H1 (cell line): ENCODE data around the gene ADGRB2. TPM values are rescaled to one million over a fixed set of nuclear protein-coding genes. Genes with fewer than 3 reads are reported as not detected.

Source experiments
- CTCF ChIA-PET: fragments of 300-600 bp; sonication (Branson Sonifier 250); formaldehyde crosslinking; loops from one replicate; lab custom pipeline; 2021; ENCODE audit not compliant: partially characterized antibody; lab: Charles Lee
- POLR2A ChIA-PET: fragments of 300-600 bp; sonication (Branson Sonifier 250); formaldehyde crosslinking; loops from one replicate; lab custom pipeline; 2021; ENCODE audit warnings: inconsistent platforms; ENCODE audit not compliant: partially characterized antibody; lab: Charles Lee
- DNase-seq, 2 experiments: peaks; one replicate each; pipeline versions ENCODE4 v3.0.0 to v3.0.0-alpha.2; 2010 to 2022; ENCODE audit warnings: low spot score in 2 of 2, low read depth in 1 of 2, mixed read lengths in 1 of 2
- FAIRE-seq: peaks from 2 replicates; lab custom pipeline; 2011; peaks lifted over from hg19 to GRCh38; lab: Jason Lieb, UNC
- H2AFZ ChIP-seq: 2 replicates; pipeline ENCODE4 v1.8.1; 2012; ENCODE audit warnings: low read length, inconsistent platforms
- H2AK5ac ChIP-seq: 2 replicates; pipeline ENCODE4 v1.6.1; 2013; ENCODE audit warnings: low read depth, low read length
- H2BK120ac ChIP-seq: replicated peaks from 2 replicates; pipeline ENCODE3; 2013; ENCODE audit warnings: low read depth, low read length, inconsistent platforms
- H2BK12ac ChIP-seq: 2 replicates; pipeline ENCODE4 v1.6.1; 2013; ENCODE audit warnings: low read depth, low read length
- H2BK15ac ChIP-seq: 2 replicates; pipeline ENCODE4 v1.6.1; 2013; ENCODE audit warnings: low read length
- H2BK20ac ChIP-seq: 2 replicates; pipeline ENCODE4 v1.6.1; 2013; ENCODE audit warnings: low read length
- H2BK5ac ChIP-seq: 2 replicates; pipeline ENCODE4 v1.6.1; 2013; ENCODE audit warnings: low read depth, low read length
- H3K14ac ChIP-seq: 2 replicates; pipeline ENCODE4 v1.6.1; 2013; ENCODE audit warnings: inconsistent platforms; ENCODE audit not compliant: insufficient read length
- H3K18ac ChIP-seq: 2 replicates; pipeline ENCODE4 v1.6.1; 2013; ENCODE audit warnings: low read length; ENCODE audit errors: extremely low read depth
- H3K23ac ChIP-seq: 2 replicates; pipeline ENCODE4 v1.6.1; 2013; ENCODE audit warnings: inconsistent platforms; ENCODE audit not compliant: insufficient read length
- H3K23me2 ChIP-seq: 2 replicates; pipeline ENCODE4 v1.6.1; 2013; ENCODE audit warnings: low read depth, low read length
- H3K27ac ChIP-seq: 2 replicates; pipeline ENCODE4 v1.6.1; 2011; ENCODE audit warnings: low read depth, low read length, inconsistent platforms
- H3K27me3 ChIP-seq, 4 experiments: replicated peaks in 1 of 4; 1 replicate in 1 of 4; 2 replicates in 3 of 4; pipeline versions ENCODE4 v1.6.1 to v1.8.1; 2011 to 2013; ENCODE audit warnings: low read length in 3 of 4, mild to moderate bottlenecking in 3 of 4, inconsistent platforms in 2 of 4, mixed read lengths in 2 of 4, moderate library complexity in 1 of 4; ENCODE audit not compliant: control insufficient read depth in 3 of 4, insufficient read depth in 3 of 4; ENCODE audit errors: extremely low read depth in 1 of 4
- H3K36me3 ChIP-seq, 4 experiments: 2 replicates each; pipeline versions ENCODE4 v1.6.1 to v1.8.1; 2011 to 2013; ENCODE audit warnings: mild to moderate bottlenecking in 4 of 4, low read length in 3 of 4, moderate library complexity in 2 of 4, control low read depth in 1 of 4, inconsistent platforms in 1 of 4; ENCODE audit not compliant: insufficient read depth in 4 of 4, control insufficient read depth in 2 of 4
- H3K4ac ChIP-seq: replicated peaks from 2 replicates; pipeline ENCODE3; 2013; ENCODE audit warnings: low read length, low read depth, mixed read lengths, inconsistent platforms; ENCODE audit not compliant: insufficient read length
- H3K4me1 ChIP-seq, 4 experiments: replicated peaks in 1 of 4; 1 replicate in 1 of 4; 2 replicates in 3 of 4; pipeline versions ENCODE4 v1.6.1 to v1.8.1; 2011 to 2013; ENCODE audit warnings: low read length in 3 of 4, inconsistent platforms in 2 of 4, mixed read lengths in 1 of 4; ENCODE audit not compliant: insufficient read depth in 4 of 4, control insufficient read depth in 3 of 4
- H3K4me2 ChIP-seq, 2 experiments: 2 replicates each; pipeline versions ENCODE4 v1.6.1 to v1.8.1; 2011 to 2013; ENCODE audit warnings: low read depth in 2 of 2, low read length in 2 of 2, control low read depth in 1 of 2, inconsistent platforms in 1 of 2, mild to moderate bottlenecking in 1 of 2; ENCODE audit not compliant: insufficient read depth in 1 of 2
- H3K4me3 ChIP-seq, 4 experiments: fragments of 200-600, 300-600 bp in 1 of 4; sonication (generic), shearing (Covaris generic), sonication (Bioruptor Twin) in 1 of 4; 2 replicates each; pipeline versions ENCODE4 v1.5.1 to v1.8.1; 2011 to 2016; ENCODE audit warnings: low read length in 4 of 4, low read depth in 3 of 4, control low read depth in 2 of 4, inconsistent platforms in 2 of 4, mild to moderate bottlenecking in 2 of 4, mixed read lengths in 1 of 4, moderate library complexity in 1 of 4; ENCODE audit not compliant: insufficient read depth in 2 of 4; ENCODE audit errors: extremely low read depth in 1 of 4
- H3K56ac ChIP-seq: replicated peaks from 2 replicates; pipeline ENCODE3; 2013; ENCODE audit warnings: low read depth, mild to moderate bottlenecking, mixed read lengths, low read length, inconsistent platforms; ENCODE audit not compliant: insufficient read length
- H3K79me1 ChIP-seq: 2 replicates; pipeline ENCODE4 v1.6.1; 2013; ENCODE audit warnings: low read depth, low read length, control low read depth
- H3K79me2 ChIP-seq, 2 experiments: 2 replicates each; pipeline versions ENCODE4 v1.6.1 to v1.8.1; 2012 to 2013; ENCODE audit warnings: low read length in 2 of 2, mild to moderate bottlenecking in 2 of 2, inconsistent platforms in 1 of 2; ENCODE audit not compliant: insufficient read depth in 2 of 2, control insufficient read depth in 1 of 2
- H3K9ac ChIP-seq, 4 experiments: replicated peaks in 1 of 4; 1 replicate in 1 of 4; 2 replicates in 3 of 4; pipeline versions ENCODE4 v1.6.1 to v1.8.1; 2011 to 2013; ENCODE audit warnings: low read depth in 3 of 4, low read length in 3 of 4, control low read depth in 2 of 4, mild to moderate bottlenecking in 2 of 4, moderate library complexity in 2 of 4, inconsistent platforms in 1 of 4; ENCODE audit errors: extremely low read depth in 1 of 4
- H3K9me3 ChIP-seq, 2 experiments: 2 replicates each; pipeline versions ENCODE4 v1.6.1 to v1.8.1; 2012 to 2013; ENCODE audit warnings: mild to moderate bottlenecking in 2 of 2, moderate library complexity in 2 of 2, control low read depth in 1 of 2, inconsistent platforms in 1 of 2, low read depth in 1 of 2, low read length in 1 of 2, mixed read lengths in 1 of 2; ENCODE audit not compliant: insufficient read depth in 2 of 2
- H4K20me1 ChIP-seq, 2 experiments: replicated peaks in 1 of 2; 2 replicates each; pipeline versions ENCODE3 to v1.8.1; 2011 to 2013; ENCODE audit warnings: inconsistent platforms in 2 of 2, low read length in 2 of 2, mild to moderate bottlenecking in 1 of 2; ENCODE audit not compliant: insufficient read depth in 2 of 2, control insufficient read depth in 1 of 2
- H4K5ac ChIP-seq: 2 replicates; pipeline ENCODE4 v1.6.1; 2013; ENCODE audit warnings: low read length, low read depth, mixed read lengths, inconsistent platforms; ENCODE audit not compliant: insufficient read length
- H4K8ac ChIP-seq: 2 replicates; pipeline ENCODE4 v1.8.0; 2013; ENCODE audit warnings: mild to moderate bottlenecking, moderate library complexity, low read length, inconsistent platforms; ENCODE audit not compliant: insufficient read depth; ENCODE audit errors: extremely low read depth
- H4K91ac ChIP-seq: replicated peaks from 2 replicates; pipeline ENCODE3; 2013; ENCODE audit warnings: low read length, mixed read lengths, inconsistent platforms; ENCODE audit not compliant: insufficient read length
- BCL11A ChIP-seq, 2 experiments: IDR thresholded peaks; one replicate each; pipeline ENCODE4 v1.6.1; 2011; ENCODE audit warnings: low read depth in 2 of 2, low read length in 2 of 2, mild to moderate bottlenecking in 2 of 2
- CREB1 ChIP-seq: IDR thresholded peaks from 2 replicates; pipeline ENCODE4 v1.6.1; 2012; ENCODE audit warnings: inconsistent platforms
- EZH2 ChIP-seq: fragments of 200-600 bp; sonication (generic); IDR thresholded peaks from 2 replicates; pipeline ENCODE4 v1.7.1; 2012; ENCODE audit warnings: low read depth, mild to moderate bottlenecking, moderate library complexity, low read length, inconsistent platforms; ENCODE audit not compliant: severe bottlenecking
- JUND ChIP-seq: IDR thresholded peaks from 2 replicates; pipeline ENCODE4 v1.6.1; 2011; ENCODE audit warnings: mild to moderate bottlenecking, improper control_type of control experiment, low read length
- KDM4A ChIP-seq: IDR thresholded peaks from one replicate; pipeline ENCODE4 v1.7.1; 2012; ENCODE audit warnings: low read depth, mild to moderate bottlenecking, moderate library complexity, low read length, inconsistent platforms; ENCODE audit not compliant: severe bottlenecking
- PHF8 ChIP-seq: fragments of 200-600 bp; sonication (generic); conservative IDR thresholded peaks from 2 replicates; pipeline ENCODE4 v1.7.1; 2012; ENCODE audit warnings: low read depth, mild to moderate bottlenecking, inconsistent platforms, low read length, moderate library complexity
- RFX5 ChIP-seq: IDR thresholded peaks from 2 replicates; pipeline ENCODE4 v1.6.1; 2011; ENCODE audit warnings: low read depth, low read length, improper control_type of control experiment, borderline replicate concordance
- SIN3A ChIP-seq, 2 experiments: IDR thresholded peaks in 1 of 2; conservative IDR thresholded peaks in 1 of 2; 2 replicates each; pipeline ENCODE4 v1.6.1; 2011 to 2012; ENCODE audit warnings: low read length in 2 of 2, improper control_type of control experiment in 1 of 2, low read depth in 1 of 2, mild to moderate bottlenecking in 1 of 2
- SIX5 ChIP-seq: IDR thresholded peaks from 2 replicates; pipeline ENCODE4 v1.6.1; 2011; ENCODE audit warnings: mild to moderate bottlenecking, low read depth, low read length
- SP4 ChIP-seq: IDR thresholded peaks from 2 replicates; pipeline ENCODE4 v1.6.1; 2012; ENCODE audit warnings: low read length, inconsistent platforms
- TEAD4 ChIP-seq: IDR thresholded peaks from 2 replicates; pipeline ENCODE4 v1.6.1; 2012; ENCODE audit warnings: low read depth, low read length, inconsistent platforms, mixed read lengths
- WGBS, 2 experiments: shearing (Covaris generic) in 1 of 2; methylation state at CpG; one replicate each; pipeline versions ENCODE4 v1.1.6 to v1.1.7; 2013 to 2015; ENCODE audit warnings: low lambda C conversion rate in 2 of 2, mixed read lengths in 2 of 2, inconsistent platforms in 1 of 2, low coverage in 1 of 2, missing lambda C conversion rate in 1 of 2; ENCODE audit not compliant: insufficient replicate concordance in 2 of 2, insufficient coverage in 1 of 2, insufficient read length in 1 of 2; ENCODE audit errors: extremely low coverage in 1 of 2, missing lambda C conversion rate in 1 of 2; 5-methylcytosine and 5-hydroxymethylcytosine counted together
- polyA plus RNA-seq, 7 experiments: library from polyadenylated mRNA; depleted of rRNA in 3 of 7; stranded (reverse) in 5 of 7; unstranded in 2 of 7; fragments of >200 nt in 5 of 7; fragments of 200-250 nt in 2 of 7; gene quantifications; 1 replicate in 5 of 7; 2 replicates in 1 of 7; 4 replicates in 1 of 7; pipeline versions ENCODE4 v1.2.1 to v1.2.3, GENCODE V29; 2011 to 2013; ENCODE audit warnings: missing spikeins in 2 of 7, mixed read lengths in 2 of 7
- total RNA-seq: library from RNA; stranded (reverse); fragmentation: NEBNext Ultra II Directional; extraction: Animal tissue kit (Norgen Biotek cat#: 25700); gene quantifications from 2 replicates; pipeline ENCODE4 v1.2.1, GENCODE V29; 2021

The ADGRB2 gene
- total and polyA plus RNA-seq, 2 of the 8 experiments (the other 6 are each of a cell fraction or from before 2014, with no cell fraction given), result 15.6 to 26.2 TPM

- no peak overlapping the region for H3K18ac ChIP-seq
- H2BK5ac ChIP-seq, result no peak overlapping the region
- no peak overlapping the region for H4K91ac ChIP-seq
- H3K4ac ChIP-seq, result no peak overlapping the region
- no peak overlapping the region for H4K8ac ChIP-seq
- WGBS, 2 experiments, result 95% methylated on average over 2 of the region's 7 CpGs; no CpG with 5 or more reads in 1 of the 2 experiments
- H3K9me3 ChIP-seq, result no peaks in the 10 kb centered on the region
- FAIRE-seq (no peak), DNase-seq (no peak)
- no peak overlapping the region for H2AFZ ChIP-seq
- H3K56ac ChIP-seq, result no peak overlapping the region
- ChIA-PET CTCF (interaction anchor here (0.6 to 12.9 kb wide), 16 partner anchors 9 to 109 kb away, joined by 3 to 146 read pairs (median 5); no protein-coding TSS in a partner anchor), POLR2A (interaction anchor here (0.8 to 1.5 kb wide), 4 partner anchors 11 to 30 kb away, joined by 3 to 5 read pairs (median 4); no protein-coding TSS in a partner anchor)
- no peaks in the 10 kb centered on the region for H3K23me2 ChIP-seq
- no peak overlapping the region for H3K4me3 ChIP-seq
- no peak overlapping the region for H3K14ac ChIP-seq
- H2BK120ac ChIP-seq, result no peak overlapping the region
- H3K4me2 ChIP-seq, result no peak overlapping the region
- H3K4me1 ChIP-seq, result peaks cover 0 to 5% (median 3%) of the 10 kb centered on the region in 4 experiments; a peak in 3 of 7 replicates
- peaks cover 0 to 3% of the 10 kb centered on the region in 2 experiments for H4K20me1 ChIP-seq
- no peak overlapping the region for H2BK20ac ChIP-seq
- no peak overlapping the region for H2BK15ac ChIP-seq
- H3K27me3 ChIP-seq, result no peaks in the 10 kb centered on the region
- H2BK12ac ChIP-seq, result no peak overlapping the region
- H3K27ac ChIP-seq, result no peak overlapping the region
- peaks cover 0 to 4% (median 0%) of the 10 kb centered on the region in 4 experiments; a peak in 2 of 8 replicates for H3K36me3 ChIP-seq
- no peak overlapping the region for H3K9ac ChIP-seq
- H3K79me2 ChIP-seq, result no peaks in the 10 kb centered on the region
- H3K23ac ChIP-seq, result no peak overlapping the region
- no peaks in the 10 kb centered on the region for H3K79me1 ChIP-seq
- no peak overlapping the region for H4K5ac ChIP-seq
- no peak overlapping the region for H2AK5ac ChIP-seq
- no peak for TF ChIP-seq BCL11A (IDR thresholded peaks at IDR 0.05; ENCODE audit: low read depth in 2 of 2, low read length in 2 of 2)
- TF ChIP-seq SIN3A (conservative IDR thresholded peaks at IDR 0.05 in 1 of 2, IDR thresholded peaks at IDR 0.05 in 1 of 2; ENCODE audit: low read depth in 1 of 2, low read length in 2 of 2), result no peak
- TF ChIP-seq EZH2, result no peak
- TF ChIP-seq PHF8, result no peak
- no peak for TF ChIP-seq JUND
- TF ChIP-seq RFX5, result no peak
- TF ChIP-seq TEAD4, result no peak
- no peak for TF ChIP-seq KDM4A
- no peak for TF ChIP-seq CREB1
- no peak for TF ChIP-seq SIX5
- TF ChIP-seq SP4, result no peak
These were observed 29.5 kb downstream of the ADGRB2 start for GRCh38 chr1:31734582-31735107.
